BE2C (cell line): Measurements from ENCODE around the gene DNAH6.

Source experiments
- DNase-seq: peaks from one replicate; pipeline ENCODE4 v3.0.0-alpha.2; 2020
- H3K27me3 ChIP-seq: fragments of 250-450 bp; sonication (Bioruptor Pico); 2 replicates; pipeline ENCODE4 v1.5.1; 2020; ENCODE audit warnings: mild to moderate bottlenecking
- H3K36me3 ChIP-seq: fragments of 250-450 bp; sonication (Bioruptor Pico); 2 replicates; pipeline ENCODE4 v1.5.1; 2020; ENCODE audit warnings: mild to moderate bottlenecking
- H3K4me1 ChIP-seq: fragments of 250-450 bp; sonication (Bioruptor Pico); 2 replicates; pipeline ENCODE4 v1.5.1; 2020
- H3K4me3 ChIP-seq: 2 replicates; pipeline ENCODE4 v1.5.1; 2011; ENCODE audit warnings: low read depth, low read length
- H3K9me3 ChIP-seq: fragments of 250-450 bp; sonication (Bioruptor Pico); 2 replicates; pipeline ENCODE4 v1.5.1; 2020
- TF ChIP-seq, protein P1 (sequence below): IDR thresholded peaks from 2 replicates; pipeline ENCODE4 v1.5.1; 2012; ENCODE audit warnings: mild to moderate bottlenecking, low read depth, low read length

DNAH6 gene

DNA sequence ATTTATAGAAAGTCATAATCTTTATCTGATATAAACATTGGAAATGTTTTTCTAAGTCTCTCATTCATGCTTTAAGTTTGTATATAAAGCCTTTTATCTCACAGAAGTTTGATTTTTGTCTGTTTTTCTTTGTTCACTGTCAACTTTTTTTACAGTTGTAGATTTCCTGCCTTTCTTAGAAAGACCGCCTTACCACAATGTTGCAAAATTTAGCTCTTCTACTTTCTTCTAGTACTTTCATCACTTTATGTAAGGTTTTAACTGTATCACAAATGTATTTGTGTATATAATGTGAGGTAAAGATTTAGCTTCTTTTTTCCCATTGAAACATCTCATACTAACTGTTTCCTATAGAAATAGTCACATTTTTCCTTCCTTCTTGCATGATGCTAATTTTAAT lies 136.1 kb downstream of the DNAH6 start:
- H3K4me1 ChIP-seq: no peaks in the 10 kb centered on the region
- no peak overlapping the region for H3K4me3 ChIP-seq
- TF ChIP-seq, protein P1, sequence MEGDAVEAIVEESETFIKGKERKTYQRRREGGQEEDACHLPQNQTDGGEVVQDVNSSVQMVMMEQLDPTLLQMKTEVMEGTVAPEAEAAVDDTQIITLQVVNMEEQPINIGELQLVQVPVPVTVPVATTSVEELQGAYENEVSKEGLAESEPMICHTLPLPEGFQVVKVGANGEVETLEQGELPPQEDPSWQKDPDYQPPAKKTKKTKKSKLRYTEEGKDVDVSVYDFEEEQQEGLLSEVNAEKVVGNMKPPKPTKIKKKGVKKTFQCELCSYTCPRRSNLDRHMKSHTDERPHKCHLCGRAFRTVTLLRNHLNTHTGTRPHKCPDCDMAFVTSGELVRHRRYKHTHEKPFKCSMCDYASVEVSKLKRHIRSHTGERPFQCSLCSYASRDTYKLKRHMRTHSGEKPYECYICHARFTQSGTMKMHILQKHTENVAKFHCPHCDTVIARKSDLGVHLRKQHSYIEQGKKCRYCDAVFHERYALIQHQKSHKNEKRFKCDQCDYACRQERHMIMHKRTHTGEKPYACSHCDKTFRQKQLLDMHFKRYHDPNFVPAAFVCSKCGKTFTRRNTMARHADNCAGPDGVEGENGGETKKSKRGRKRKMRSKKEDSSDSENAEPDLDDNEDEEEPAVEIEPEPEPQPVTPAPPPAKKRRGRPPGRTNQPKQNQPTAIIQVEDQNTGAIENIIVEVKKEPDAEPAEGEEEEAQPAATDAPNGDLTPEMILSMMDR: no peak
- no peaks in the 10 kb centered on the region for H3K27me3 ChIP-seq
- no peaks in the 10 kb centered on the region for H3K36me3 ChIP-seq
- no peaks in the 10 kb centered on the region for H3K9me3 ChIP-seq
- DNase-seq: no peak

DNA sequence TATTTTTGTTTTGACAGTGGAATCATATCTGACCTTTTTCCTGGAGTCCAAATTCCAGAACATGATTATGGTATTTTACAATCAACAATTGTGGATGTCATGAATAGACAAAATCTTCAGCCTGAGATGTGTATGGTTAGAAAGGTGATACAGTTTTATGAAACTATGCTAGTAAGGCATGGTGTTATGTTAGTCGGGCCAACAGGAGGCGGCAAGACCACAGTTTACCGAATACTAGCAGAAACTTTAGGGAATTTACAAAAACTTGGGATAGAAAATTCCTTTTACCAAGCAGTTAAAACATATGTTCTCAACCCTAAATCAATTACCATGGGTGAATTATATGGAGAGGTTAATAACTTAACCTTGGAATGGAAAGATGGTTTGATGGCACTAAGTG lies 137.0 kb downstream of the DNAH6 start:
- no peaks in the 10 kb centered on the region for H3K27me3 ChIP-seq

DNA sequence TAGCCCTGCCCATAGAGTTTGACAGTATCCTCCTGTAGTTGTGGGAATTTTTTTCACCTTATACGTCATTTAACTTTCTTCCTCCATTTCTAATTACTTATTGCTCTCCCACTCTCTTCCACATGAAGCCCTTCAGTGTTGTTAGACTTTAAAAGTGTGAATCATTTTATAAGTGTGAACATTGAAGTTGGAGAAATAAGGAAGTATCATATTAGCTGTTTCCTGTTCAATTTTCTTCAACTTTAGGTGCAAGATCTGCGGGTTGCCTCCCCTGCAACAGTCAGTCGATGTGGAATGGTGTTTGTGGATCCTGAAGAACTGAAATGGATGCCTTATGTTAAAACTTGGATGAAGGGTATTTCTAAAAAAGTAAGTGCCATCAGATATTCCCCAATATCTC lies 138.1 kb downstream of the DNAH6 start:
- H3K36me3 ChIP-seq: no peaks in the 10 kb centered on the region
- TF ChIP-seq, protein P1: no peak
- DNase-seq: no peak
- no peaks in the 10 kb centered on the region for H3K27me3 ChIP-seq
- no peak overlapping the region for H3K4me3 ChIP-seq
- H3K4me1 ChIP-seq: no peaks in the 10 kb centered on the region
- H3K9me3 ChIP-seq: no peaks in the 10 kb centered on the region

More for the DNA sequence above, 137.0 kb downstream of the DNAH6 start:
- no peak for DNase-seq
- H3K4me1 ChIP-seq: no peaks in the 10 kb centered on the region
- no peaks in the 10 kb centered on the region for H3K36me3 ChIP-seq
- TF ChIP-seq, protein P1: no peak
- H3K4me3 ChIP-seq: no peak overlapping the region
- no peaks in the 10 kb centered on the region for H3K9me3 ChIP-seq

DNA sequence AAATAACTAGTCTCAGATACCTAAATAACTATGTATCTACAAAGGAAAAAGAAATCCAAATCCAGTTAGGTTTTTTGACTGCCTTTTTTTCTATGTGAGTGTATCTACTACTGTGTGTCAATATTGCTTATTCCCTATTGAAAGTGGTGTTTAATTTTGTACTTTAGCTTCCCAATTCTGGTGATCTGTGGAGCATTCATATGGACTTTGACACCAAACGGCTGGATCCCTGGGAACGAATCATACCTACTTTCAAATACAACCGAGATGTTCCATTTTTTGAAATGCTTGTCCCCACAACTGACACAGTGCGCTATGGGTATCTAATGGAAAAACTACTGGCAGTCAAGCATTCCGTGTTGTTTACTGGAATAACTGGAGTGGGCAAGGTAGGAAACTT lies 152.8 kb downstream of the DNAH6 start:
- no peaks in the 10 kb centered on the region for H3K36me3 ChIP-seq
- no peak for DNase-seq
- TF ChIP-seq, protein P1: no peak
- H3K9me3 ChIP-seq: no peaks in the 10 kb centered on the region
- H3K4me1 ChIP-seq: no peaks in the 10 kb centered on the region
- H3K27me3 ChIP-seq: no peaks in the 10 kb centered on the region
- H3K4me3 ChIP-seq: no peak overlapping the region

DNA sequence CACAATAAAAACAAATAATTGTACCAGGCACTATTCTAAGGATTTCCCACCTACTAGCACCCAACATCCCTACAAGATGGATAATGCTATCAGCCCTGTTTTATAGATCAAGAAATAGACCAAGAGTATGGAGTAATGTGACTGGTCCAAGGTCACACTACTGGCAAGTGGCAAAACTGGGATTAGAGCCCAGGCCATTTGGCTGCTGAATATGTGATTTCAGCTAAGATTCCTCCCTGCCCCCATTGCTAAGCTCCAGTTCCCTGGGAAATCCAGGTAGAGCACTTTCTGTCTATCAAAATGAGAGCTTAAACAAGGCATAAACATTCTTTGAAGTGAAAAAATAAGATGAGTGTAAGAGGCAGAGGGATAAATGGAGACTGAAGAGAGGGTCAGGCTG lies 157.8 kb downstream of the DNAH6 start:
- TF ChIP-seq, protein P1: no peak
- DNase-seq: no peak

DNA sequence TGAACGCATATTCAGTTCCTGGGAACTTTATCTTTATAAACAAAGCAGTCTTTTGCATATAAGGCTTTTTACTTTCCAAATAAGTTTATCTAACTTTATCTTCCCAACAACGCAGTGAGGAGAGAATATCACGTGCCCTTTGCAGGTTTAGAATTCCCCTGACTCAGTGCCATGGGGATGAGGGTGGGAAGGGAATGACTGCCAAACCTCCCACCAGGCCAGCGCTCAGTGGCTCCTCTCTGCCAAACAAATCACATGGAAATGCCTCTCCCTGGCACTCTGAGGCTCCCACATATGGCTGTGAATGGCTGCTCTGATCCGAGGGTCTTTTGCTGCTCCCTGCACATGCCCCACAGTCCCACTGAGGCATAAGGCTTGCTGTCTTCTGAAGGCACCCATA lies 158.3 kb downstream of the DNAH6 start:
- Histone ChIP-seq H3K36me3 (no peaks in the 10 kb centered on the region), H3K4me3 (no peak overlapping the region), H3K4me1 (no peaks in the 10 kb centered on the region), H3K9me3 (no peaks in the 10 kb centered on the region), H3K27me3 (no peaks in the 10 kb centered on the region)
- TF ChIP-seq, protein P1: no peak
- no peak for DNase-seq

More for the DNA sequence above, 157.8 kb downstream of the DNAH6 start:
- H3K9me3 ChIP-seq: no peaks in the 10 kb centered on the region
- H3K4me1 ChIP-seq: no peaks in the 10 kb centered on the region
- H3K4me3 ChIP-seq: no peak overlapping the region
- no peaks in the 10 kb centered on the region for H3K27me3 ChIP-seq
- H3K36me3 ChIP-seq: no peaks in the 10 kb centered on the region
